T1000 (cell line): ENCODE data around the gene U2AF2.

ENCODE experiments used
- DNase-seq: peaks from one replicate; lab custom pipeline; 2025; ENCODE audit warnings: mixed read lengths; lab: John Stamatoyannopoulos, UW

U2AF2 gene

DNA sequence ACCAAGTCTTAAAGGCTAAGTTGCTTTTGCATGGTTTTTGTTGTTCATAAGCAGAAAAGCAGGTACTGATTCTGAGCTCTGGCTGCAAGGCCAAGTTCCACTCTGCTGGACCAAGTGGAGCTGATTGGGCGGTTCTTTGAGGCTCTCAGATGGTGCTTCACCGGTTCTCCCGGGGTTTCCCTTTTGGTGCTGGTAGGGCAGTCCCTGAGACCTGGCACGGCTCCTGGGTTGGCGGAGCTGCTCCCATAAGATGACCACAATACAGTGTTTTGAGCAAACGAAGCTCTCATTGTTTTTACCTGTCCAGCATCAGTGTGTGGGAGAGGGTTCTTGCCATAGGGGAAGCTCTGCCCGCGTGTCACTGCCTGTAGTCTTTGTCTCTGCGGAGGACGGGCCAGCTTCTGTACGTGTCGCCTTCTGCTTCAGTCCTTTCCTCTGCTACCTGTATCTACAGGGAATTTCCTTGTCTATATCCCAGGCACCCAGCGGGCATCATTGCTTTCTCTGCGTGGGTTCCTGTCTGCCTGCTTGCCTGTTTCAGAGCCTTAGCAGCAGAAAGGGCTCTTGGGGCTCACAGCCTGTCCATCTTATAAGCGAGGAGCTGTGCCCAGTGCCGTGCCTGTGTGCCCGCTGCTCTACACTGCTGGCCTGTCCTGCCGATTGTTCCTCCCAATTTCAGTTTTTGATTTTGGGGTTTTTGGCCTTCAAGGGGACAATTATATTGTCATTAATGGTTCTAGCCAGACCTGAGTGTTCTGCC, 2.3 kb downstream of the U2AF2 start:
- no peak for DNase-seq

DNA sequence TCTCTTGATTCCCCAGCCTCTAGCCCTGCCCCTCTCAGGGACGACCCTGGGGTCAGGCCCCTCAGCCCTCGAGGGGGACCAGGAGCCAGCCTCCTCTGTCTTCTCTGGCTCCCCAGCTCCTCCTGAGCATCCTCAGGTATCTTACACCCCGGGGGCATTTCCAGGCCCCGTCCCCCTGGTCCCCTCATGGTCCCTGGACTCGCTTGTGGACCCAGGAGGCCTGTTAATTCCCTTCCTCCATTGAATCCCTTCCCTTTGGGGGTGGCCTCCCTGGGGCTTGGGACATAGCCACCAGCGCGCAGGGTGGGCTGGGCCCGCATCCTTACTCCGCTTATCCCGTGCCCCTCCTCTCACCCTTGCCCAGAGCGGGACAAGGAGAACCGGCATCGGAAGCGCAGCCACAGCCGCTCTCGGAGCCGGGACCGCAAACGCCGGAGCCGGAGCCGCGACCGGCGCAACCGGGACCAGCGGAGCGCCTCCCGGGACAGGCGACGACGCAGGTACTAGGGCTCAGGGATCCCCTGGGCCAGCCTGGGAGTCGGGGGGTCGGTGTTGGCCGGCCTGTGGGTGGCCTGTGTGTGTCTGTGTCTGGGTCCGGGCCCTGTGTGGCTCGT, 4.1 kb downstream of the U2AF2 start:
- no peak for DNase-seq

DNA sequence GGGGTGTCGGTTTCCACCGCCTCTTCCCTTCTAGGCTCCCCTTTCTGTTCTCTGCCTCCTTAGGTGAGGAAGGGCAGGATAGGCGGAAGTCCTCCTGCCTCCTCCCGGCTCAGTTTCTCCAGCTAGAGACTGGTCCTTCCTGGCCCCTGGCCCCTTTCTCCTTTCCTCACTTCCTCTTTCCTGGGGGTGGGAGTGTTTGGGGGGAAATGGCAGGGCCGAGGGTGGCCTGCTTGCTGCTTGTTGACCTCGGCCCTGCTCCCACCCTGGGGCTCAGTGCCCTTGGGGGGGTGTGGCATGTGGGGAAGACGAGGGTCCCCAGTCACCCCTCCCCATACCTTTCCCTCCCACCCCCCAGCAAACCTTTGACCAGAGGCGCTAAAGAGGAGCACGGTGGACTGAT, 5.0 kb downstream of the U2AF2 start:
- no peak for DNase-seq

DNA sequence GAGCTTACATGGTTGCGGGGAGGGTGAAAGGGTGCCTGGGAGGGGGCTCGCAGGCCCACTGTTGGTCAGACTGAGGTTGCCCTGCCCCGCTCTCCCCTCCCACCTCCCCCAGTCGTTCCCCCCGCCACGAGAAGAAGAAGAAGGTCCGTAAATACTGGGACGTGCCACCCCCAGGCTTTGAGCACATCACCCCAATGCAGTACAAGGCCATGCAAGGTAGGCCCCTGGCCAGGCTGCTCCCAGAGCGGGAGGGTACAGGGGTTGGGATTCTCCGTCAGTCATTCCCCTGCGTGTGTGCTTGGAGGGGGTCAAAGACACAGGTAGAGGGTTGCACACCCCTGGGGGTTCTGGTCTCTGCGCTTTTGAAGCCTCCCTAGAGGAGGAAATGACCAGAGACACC, 5.6 kb downstream of the U2AF2 start:
- DNase-seq, result no peak

DNA sequence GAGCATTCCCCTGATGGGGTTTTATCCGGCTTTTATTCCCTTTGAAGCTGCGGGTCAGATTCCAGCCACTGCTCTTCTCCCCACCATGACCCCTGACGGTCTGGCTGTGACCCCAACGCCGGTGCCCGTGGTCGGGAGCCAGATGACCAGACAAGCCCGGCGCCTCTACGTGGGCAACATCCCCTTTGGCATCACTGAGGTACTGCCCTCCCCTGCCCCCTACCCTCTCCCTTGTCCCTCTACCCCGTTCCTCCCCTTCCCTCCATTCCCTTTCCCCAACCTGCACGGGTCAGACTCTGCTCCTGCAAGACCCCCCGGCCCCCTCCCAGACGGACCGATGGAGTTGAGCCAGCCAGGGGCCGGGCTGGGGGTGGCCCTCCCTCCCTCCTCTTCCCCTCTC, 6.2 kb downstream of the U2AF2 start:
- no peak for DNase-seq

DNA sequence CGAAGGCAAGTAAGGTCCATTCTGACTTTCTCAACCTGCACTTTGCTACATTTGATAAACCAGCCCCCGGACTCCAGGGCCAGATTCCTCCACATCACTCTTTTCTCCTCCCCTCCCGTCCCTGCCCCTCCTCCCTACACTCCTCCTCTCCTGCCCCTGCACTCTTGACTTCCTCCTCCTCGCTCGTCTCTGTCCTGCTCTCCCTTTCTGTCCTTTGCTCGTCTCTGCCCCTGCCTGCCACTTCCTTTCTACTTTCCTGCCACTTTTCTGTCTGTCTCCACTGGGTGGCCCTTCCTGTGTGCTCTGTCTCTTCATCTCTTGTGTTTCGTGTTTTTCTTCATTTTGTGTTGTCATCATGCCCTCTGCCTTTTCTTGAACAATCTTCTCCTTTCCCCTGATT, 7.0 kb downstream of the U2AF2 start:
- no peak for DNase-seq

DNA sequence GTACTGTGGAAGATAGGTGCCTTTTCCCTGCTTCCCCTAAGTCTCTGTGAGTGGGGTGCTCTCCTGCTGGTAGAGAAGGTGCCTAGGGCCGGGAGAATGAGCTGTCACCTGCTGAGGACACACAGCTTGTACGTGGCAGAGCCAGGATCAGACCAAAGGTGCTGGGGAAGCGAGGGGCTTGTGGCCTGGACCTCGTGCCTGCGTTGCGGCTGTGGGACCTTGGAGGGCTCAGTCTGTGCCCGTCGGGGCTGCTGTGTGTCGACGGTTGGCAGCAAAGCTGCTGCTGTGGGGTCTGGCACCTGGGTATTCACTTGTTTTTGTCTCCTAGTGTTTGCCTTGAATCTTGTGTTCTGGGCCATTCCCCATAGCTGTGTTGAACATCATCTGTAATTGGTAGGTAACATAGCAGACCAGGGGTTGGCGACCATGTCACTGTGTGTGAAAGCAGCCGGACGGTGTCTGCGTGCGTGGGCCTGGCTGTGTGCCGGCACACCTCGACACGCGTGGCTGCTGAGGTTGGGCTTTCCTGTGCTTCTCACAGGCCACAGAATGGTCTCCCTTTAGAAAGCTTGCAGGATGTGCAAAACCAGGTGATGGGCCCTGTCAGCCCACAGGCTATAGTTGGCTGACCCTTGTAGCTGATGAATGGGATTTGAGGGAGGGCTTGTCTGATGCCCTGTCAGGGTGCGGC, 9.2 kb downstream of the U2AF2 start:
- no peak for DNase-seq

DNA sequence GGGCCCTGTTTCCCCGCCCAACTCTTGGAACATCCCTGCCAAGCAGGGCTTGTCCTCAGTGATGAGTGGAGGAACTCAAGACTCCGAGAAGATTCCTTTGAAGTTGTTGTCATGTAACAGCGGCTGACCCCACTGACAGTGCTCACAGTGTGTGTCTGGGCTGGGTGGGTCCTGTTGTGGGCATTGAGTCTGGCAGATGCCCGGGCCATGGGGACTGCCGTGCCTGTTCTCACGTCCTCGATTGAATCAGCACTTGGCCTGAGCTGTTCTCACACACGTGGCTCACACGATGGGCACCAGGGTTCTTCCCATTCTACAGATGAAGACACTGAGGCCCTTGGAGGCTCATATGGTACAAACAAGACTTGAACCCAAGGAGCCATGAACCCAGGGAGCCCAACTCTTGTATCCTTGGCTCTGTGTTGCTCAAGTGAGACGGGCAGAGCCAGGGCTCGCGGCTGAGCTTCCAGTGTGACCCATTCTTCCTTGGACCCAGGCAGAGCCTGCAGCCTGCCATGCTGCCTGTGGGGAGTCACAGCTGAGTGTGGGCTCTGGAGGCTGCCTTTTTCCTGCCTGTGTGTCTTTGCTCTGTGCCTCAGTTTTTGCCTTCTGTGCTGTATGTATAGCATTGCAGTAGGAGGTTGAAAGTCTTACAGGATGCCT, 11.6 kb downstream of the U2AF2 start:
- no peak for DNase-seq

DNA sequence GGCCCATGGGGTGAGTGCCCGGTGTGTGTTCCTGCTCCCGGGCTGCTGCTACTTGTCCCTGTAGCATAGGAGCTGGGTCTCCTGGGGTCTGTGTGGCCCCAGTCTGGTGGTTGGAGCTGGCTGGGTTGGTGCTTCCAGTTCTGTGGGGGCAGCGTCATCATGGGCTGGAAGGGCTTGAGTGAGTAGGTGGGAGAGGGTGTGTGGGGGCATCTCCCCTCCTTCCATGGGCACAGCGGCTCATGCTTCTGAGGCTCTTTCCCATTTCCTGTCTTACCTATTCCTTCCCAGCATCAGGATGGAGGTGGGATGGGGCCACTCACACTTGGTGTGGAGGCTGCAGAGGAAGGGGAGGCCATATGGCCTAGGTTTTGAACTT, 12.2 kb downstream of the U2AF2 start:
- DNase-seq, result no peak

DNA sequence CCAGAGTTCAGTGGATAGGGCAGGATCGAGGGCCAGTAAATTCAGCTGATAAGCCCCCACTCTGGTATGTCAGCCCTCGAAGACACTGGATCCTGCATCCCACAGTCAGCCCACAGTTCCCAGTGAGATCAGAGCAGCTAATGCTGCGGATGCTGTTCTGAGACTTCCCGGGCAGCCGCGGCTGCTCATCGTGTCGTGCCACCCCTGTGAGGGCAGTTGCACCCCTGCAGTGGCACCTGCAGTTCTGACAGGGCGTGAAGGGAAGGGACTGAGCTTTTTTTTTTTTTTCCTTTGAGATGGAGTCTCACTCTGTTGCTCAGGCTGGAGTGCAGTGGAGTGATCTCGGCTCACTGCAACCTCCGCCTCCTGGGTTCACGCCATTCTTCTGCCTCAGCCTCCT, 12.7 kb downstream of the U2AF2 start:
- no peak for DNase-seq

DNA sequence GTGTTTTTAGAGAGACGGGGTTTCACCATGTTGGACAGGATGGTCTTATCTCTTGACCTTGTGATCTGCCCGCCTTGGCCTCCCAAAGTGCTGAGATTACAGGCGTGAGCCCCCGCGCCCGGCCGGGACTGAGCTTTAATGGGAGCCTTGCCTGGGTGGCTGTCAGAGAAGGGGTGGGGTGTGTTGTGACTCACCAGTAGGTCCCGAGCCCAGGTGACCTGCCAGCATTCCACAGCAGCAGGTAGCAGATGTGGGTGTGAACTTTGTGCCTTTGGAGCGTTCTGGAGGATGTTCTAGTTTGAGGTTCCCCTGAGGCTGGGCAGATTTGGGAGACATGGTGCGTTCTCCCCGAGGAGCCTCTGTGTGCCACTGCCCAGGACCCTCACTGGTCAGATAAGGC, 13.1 kb downstream of the U2AF2 start:
- no peak for DNase-seq

DNA sequence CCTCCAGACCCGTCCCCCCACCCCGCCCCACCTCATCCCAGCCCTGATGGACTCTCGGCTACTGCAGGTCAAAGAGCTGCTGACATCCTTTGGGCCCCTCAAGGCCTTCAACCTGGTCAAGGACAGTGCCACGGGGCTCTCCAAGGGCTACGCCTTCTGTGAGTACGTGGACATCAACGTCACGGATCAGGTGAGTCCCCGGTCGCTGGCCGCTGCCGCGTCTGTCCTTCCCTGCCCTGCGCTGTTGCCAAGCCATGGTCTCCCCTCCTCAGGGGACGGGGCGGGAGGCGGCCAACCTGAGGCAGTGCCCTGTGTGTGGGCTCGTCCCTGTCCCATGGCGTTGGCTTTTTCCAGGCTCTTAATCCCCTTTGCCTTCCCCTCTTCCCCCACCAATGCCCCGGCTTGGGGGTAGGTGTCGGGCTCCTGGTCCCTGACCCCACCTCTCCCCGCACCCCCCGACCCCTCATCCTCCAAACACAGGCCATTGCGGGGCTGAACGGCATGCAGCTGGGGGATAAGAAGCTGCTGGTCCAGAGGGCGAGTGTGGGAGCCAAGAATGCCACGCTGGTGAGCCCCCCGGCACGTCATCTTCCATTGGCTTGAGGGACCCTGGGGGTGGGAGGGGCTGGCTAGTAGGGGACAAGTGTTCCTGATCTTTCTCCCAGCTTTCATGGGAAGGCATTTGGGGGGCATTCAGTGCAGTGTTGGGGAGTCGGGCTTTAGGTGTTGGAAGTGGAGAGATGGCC, 13.9 kb downstream of the U2AF2 start:
- no peak for DNase-seq

DNA sequence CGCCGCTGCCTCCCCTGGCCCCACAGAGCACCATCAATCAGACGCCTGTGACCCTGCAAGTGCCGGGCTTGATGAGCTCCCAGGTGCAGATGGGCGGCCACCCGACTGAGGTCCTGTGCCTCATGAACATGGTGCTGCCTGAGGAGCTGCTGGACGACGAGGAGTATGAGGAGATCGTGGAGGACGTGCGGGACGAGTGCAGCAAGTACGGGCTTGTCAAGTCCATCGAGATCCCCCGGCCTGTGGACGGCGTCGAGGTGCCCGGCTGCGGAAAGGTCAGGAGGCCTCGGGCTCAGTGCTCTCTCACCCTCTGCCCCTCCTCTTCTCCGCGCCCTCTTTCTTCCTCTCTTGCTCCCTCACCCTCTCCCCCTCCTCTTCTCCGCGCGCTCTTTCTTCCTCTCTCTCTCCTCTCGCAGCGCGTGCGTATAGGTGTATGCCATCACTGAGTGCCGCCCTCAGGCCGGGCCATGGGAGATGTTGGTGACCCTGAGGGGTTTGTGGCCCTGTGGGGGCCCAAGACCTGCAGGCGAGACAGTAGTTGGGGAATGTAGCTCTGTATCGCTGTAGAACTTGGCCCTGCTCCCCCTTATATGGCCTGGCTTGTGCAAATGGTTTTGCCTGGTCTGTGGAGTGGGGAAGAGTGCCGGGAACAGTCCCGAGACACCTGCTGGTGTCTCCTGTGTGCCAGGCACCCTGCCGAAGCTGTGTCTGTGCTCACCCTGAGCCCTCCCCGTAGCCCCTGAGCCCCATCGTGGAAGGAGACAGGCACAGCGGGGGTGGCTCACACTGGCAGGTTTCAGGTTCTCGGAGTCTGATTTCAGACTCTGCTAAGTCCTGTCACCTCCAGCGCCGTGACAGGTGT, 14.8 kb downstream of the U2AF2 start:
- no peak for DNase-seq

DNA sequence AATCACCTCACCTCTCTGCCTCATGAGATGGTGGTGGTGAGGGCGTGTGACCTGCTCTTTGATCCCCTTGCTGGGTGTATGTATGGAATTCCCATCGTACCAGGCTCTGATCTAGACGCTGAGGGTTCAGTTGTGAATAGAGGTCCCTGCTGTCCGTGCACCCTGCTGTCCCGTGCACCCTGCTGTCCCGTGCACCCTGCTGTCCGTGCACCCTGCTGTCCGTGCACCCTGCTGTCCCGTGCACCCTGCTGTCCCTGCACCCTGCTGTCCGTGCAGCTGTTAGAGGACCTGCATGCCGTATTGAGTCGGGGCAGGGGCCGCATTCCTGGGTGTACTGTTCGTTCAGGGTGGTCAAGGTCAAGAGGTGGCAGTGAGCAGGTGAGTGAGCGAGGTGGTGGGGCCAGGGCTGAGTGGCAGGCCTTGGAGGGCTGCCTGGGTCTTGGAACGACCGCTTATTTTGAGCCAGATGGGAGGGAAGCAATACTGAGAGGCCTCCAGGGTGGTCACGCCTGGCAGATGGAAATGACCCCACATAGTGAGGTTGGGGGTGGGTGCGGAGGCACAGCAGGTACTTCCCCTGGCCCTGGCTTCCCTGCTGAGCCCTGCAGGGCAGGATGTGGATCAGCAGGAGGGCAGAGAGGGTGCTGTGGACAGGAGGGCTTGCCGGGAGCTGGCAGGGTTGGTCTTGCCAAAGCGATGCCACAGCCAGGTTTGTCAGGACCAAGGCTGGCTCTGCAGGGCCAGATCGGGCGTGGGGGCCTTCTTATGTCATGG, 15.6 kb downstream of the U2AF2 start:
- DNase-seq, result no peak

DNA sequence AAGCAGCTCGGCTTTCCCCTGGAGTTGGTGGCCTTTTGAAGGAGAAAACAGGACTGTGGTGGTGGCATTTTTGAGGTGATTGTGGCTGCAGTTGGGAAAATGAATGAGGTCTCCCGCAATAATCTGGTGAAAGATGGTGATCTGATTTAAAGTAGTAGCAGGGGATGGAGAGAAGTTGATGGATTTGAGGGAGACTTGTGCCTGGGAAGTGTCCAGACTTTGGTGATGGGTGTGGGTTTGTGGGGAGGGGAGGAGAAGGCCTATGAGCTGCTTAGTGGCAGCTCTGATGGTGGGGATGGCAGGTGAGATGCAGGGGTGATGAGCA, 16.2 kb downstream of the U2AF2 start:
- DNase-seq, result no peak

DNA sequence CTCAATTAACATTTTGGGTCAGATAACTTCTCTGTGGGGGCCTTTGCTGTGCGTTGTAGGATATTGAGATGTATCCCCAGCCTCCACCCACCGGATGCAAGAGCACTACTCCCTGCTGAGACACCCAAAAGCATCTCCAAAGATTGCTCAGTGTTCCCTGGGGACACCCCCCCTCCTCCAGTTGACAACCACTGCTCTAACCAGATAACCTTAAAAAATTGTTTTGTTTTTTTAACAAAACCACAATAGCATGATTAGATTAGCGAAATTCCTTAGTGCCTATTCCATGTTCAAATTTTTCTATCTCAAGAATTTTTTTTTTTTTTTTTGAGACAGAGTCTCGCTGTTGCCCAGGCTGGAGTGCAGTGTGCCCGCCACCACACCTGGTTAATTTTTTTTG, 17.6 kb downstream of the U2AF2 start:
- DNase-seq, result no peak

DNA sequence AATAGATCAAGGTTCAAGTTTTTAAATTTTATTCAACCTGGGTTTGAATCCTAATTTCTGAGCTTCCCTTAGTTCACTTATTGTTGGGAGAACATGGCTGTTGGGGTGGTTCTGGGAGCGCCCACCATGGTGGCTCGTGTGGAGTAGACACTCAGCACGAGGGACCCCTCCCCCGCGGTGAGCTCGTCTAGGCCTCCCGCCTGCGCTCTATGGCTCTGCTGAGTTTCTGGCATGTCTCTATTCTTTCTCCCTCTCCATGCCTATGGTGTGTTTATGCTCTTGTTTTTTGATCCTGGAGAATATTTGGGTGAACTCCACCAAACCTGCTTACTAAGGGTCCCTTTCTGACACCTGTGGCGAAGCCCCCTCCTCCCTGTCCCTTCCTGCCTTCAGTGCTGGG, 18.6 kb downstream of the U2AF2 start:
- DNase-seq, result no peak

DNA sequence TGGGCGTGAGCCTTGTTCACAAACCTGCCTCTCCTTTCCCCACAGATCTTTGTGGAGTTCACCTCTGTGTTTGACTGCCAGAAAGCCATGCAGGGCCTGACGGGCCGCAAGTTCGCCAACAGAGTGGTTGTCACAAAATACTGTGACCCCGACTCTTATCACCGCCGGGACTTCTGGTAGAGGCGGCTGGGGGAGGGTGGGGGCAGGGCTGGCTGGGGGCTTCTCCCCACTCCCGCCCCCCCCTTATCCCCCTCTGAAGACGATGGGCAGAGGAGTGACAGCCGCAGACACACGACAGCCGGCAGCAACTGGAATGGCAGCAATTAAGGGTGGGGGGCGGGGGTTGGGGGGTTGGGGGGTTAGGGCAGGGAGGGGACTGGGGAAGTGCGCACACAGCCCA, 19.1 kb downstream of the U2AF2 start:
- no peak for DNase-seq

DNA sequence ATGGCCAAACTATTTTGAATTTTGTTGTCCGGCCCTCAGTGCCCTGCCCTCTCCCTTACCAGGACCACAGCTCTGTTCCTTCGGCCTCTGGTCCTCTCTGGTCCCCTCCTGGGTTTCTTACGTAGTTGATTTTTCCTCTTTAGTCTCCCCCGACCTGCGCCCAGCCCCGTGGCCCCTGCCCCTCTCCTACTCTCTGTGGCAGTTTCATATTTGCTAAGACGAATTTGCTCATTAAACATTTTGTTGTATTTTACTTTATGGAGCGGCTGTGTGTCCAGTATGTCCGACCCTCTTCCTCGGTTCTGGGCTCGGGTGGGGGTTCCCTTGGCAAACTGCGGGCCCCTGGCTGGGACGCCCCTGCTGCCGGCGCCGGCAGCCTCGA, 19.6 kb downstream of the U2AF2 start:
- DNase-seq, result no peak

DNA sequence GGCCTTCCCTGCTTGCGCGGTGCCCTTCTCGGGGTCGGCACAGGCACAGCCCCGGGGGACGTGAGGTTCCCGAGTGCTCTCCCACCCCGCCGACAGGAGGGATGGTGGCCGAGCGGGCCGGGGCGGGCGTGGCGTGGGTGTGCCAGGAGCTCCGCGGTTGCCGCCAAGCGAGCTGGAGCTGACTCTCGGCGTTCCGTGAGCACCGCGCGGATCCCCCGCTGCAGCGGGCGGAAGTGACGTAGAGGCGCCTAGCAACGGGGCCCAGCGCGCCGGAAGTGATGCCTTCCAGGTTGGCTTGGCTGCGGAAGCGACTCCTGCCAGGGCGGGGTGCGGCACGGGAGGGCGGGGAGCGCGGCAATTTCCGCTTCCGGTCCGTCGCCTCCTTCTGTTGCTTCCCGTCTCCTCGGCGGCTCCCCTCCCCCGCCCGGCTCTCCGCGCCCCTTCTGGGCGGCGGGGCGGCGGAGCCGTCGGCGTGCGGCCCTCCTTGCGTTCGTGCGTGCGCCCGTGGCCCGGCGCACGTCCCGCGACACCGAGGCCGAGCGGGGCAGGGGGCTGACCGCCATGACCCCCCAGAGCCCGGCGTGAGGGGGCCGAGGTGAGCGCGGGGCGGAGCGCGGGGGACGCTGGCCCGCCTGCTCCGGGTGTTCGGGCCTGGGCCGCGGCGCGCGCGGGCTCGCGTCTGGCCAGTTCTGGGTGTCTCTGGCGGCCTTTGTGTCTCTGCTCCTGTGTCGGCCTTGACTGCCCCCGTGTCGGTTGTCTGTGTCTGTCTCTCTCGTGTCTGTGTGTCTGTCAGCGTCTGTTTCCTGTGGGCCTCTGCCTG, 20.2 kb downstream of the U2AF2 start, which contains the start of gene EPN1:
Gene EPN1, plus strand, starts transcription at position 386 of the 820 bp plus-strand sequence. CDS start 3,402 bp downstream, outside the sequence.
- peak; percentile 89 for DNase-seq
